C4-2B (cell line): Measurements from ENCODE around the gene CCDC51.

Experiments used
- H3K27ac ChIP-seq: fragments of 450-650 bp; 2 replicates; pipeline ENCODE4 v1.5.1; 2017
- CTCF ChIP-seq: fragments of 450-650 bp; conservative IDR thresholded peaks from 2 replicates; pipeline ENCODE4 v1.5.1; 2017; ENCODE audit warnings: mild to moderate bottlenecking
- ZFX ChIP-seq: fragments of 450-650 bp; IDR thresholded peaks from 2 replicates; pipeline ENCODE4 v1.6.1; 2017

Gene CCDC51

DNA sequence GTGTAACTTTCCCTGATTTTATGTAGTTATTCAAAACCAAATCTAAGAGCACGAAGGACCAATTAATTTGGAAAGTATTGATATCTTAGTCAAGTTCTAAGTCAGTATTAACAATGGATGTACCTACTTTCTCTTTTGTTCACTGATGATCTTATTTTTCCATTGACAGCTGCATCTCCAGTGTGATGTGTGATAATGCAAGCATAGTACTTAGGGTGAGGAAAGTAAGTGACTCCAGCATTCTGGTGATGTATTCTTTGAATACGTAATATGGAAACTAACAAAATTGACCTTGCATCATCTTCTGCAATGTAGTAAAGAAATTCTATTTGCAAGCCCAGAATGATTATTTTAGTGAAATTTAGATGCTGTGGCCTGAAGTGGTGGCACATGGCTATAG lies 45.5 kb downstream of the CCDC51 start:
- TF ChIP-seq ZFX: no peak
- no peak for TF ChIP-seq CTCF
- H3K27ac ChIP-seq: no peak overlapping the region

DNA sequence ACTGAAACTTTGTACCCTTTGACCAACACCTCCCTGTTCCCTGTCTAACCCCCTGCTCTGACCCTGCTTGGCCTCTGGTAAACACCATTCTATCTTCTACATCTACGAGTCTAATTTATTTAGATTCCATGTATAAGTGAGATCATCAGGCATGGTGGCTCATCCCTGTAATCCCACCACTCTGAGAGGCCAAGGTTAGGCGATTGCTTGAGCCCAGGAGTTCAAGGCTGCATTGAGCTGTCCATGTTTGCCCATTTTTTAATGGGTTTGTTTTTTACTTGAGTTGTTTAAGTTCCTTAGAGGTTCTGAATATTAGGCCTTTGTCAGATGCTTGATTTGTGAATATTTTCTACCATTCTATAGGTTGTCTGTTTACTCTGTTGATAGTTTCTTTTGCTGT lies 51.0 kb downstream of the CCDC51 start:
- TF ChIP-seq CTCF (no peak), ZFX (no peak)
- H3K27ac ChIP-seq: no peak overlapping the region

- H3K27ac ChIP-seq: no peak overlapping the region
- no peak for TF ChIP-seq CTCF
- no peak for TF ChIP-seq ZFX
Observed at GRCh38 chr3:48387634-48388033, 52.3 kb downstream of the CCDC51 start.
